MM.1S (cell line): ENCODE results near the gene QSOX1.

Experiments
- EZH2 ChIP-seq: fragments of 300-600 bp; sonication (generic); optimal IDR thresholded peaks from 2 replicates; pipeline ENCODE3; 2017; ENCODE audit warnings: low read depth, mild to moderate bottlenecking, antibody characterized with exemption, low read length, mixed read lengths
- EZH2phosphoT487 ChIP-seq: fragments of 300-600 bp; sonication (generic); IDR thresholded peaks from 2 replicates; pipeline ENCODE4 v1.6.1; 2018; ENCODE audit warnings: antibody characterized with exemption, low read length
- TF ChIP-seq, protein P1 (sequence below): fragments of 300-600 bp; sonication (generic); IDR thresholded peaks from 2 replicates; pipeline ENCODE4 v1.5.1; 2016; ENCODE audit warnings: antibody characterized with exemption, low read length, mixed read lengths

DNA sequence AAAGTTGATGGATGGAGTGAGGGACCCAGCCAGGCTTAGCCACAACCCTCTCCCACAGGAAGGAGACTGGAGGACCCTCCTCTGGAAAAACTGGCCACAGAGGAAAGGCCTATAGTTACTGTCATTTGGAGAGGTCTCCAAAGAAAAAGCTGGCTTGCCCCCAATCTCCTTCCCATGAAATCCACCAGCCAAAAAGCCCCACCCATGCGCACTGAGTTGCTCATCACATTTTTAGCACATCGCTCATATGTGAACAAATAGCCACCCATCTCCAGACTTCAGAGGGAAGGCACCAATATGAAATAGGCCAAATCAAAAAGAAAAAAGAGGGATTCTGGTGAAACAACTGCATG, 36.9 kb upstream of the QSOX1 start:
- TF ChIP-seq, protein P1, sequence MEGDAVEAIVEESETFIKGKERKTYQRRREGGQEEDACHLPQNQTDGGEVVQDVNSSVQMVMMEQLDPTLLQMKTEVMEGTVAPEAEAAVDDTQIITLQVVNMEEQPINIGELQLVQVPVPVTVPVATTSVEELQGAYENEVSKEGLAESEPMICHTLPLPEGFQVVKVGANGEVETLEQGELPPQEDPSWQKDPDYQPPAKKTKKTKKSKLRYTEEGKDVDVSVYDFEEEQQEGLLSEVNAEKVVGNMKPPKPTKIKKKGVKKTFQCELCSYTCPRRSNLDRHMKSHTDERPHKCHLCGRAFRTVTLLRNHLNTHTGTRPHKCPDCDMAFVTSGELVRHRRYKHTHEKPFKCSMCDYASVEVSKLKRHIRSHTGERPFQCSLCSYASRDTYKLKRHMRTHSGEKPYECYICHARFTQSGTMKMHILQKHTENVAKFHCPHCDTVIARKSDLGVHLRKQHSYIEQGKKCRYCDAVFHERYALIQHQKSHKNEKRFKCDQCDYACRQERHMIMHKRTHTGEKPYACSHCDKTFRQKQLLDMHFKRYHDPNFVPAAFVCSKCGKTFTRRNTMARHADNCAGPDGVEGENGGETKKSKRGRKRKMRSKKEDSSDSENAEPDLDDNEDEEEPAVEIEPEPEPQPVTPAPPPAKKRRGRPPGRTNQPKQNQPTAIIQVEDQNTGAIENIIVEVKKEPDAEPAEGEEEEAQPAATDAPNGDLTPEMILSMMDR, result no peak
- TF ChIP-seq EZH2 (no peak), EZH2phosphoT487 (no peak)
